ENCODE data around the gene MAGEA9. TPM values are rescaled to one million over a fixed set of nuclear protein-coding genes. Genes with fewer than 3 reads are reported as not detected.

MAGEA9 gene
- total RNA-seq, 3 donors from 2014 or later (not counting 1 experiment from before 2014, with no cell fraction given): not detected

DNA sequence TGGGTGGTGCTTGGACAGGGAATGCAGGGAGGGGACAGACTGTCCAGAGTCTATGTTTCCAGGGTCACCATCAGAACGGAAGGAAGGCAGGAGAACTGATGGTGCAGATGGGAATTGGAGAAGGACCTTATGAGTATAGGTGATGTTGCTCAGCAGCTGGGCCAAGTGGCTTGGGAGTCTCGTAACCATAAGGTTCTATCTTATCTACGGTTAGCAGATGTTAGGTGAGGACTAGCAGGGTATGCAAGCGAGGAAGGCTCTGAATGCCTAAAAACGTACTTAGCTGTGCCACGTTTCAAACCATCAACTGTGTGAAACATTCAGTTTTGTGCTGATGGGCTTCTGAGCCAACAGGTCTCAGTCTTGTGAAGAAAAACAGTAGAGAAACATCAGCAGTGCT is 22.4 kb downstream of the MAGEA9 start:
- TF ChIP-seq, protein P1, sequence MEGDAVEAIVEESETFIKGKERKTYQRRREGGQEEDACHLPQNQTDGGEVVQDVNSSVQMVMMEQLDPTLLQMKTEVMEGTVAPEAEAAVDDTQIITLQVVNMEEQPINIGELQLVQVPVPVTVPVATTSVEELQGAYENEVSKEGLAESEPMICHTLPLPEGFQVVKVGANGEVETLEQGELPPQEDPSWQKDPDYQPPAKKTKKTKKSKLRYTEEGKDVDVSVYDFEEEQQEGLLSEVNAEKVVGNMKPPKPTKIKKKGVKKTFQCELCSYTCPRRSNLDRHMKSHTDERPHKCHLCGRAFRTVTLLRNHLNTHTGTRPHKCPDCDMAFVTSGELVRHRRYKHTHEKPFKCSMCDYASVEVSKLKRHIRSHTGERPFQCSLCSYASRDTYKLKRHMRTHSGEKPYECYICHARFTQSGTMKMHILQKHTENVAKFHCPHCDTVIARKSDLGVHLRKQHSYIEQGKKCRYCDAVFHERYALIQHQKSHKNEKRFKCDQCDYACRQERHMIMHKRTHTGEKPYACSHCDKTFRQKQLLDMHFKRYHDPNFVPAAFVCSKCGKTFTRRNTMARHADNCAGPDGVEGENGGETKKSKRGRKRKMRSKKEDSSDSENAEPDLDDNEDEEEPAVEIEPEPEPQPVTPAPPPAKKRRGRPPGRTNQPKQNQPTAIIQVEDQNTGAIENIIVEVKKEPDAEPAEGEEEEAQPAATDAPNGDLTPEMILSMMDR (IDR thresholded peaks at IDR 0.05): no peak
- ATAC-seq (no peak), DNase-seq (no peak)
- Mint-ChIP-seq H3K36me3 (no peaks in the 10 kb centered on the region), H3K27ac (no peak overlapping the region), H3K4me3 (no peak overlapping the region), H3K9me3 (no peaks in the 10 kb centered on the region), H3K27me3 (ENCODE audit: low read depth in 2 of 2) (peaks cover 0 to 11% of the 10 kb centered on the region in 2 donors), H3K4me1 (peaks cover 0 to 10% of the 10 kb centered on the region in 2 donors)
- H3K27me3 ChIP-seq (ENCODE audit: control insufficient read depth, insufficient read depth, low read length): no peaks in the 10 kb centered on the region
- intact Hi-C loops (cut with micrococcal nuclease): no loop called here
- H3K4me3 ChIP-seq (ENCODE audit: low read length): no peak overlapping the region
- H3K4me1 ChIP-seq (ENCODE audit: control insufficient read depth, insufficient read depth, low read length): no peaks in the 10 kb centered on the region
- H3K9me3 ChIP-seq (ENCODE audit: control insufficient read depth, insufficient read depth, low read length): no peaks in the 10 kb centered on the region
- no peak overlapping the region for H3K27ac ChIP-seq (ENCODE audit: low read length)
- 91% methylated on average over 6 of the region's 6 CpGs for WGBS (ENCODE audit: insufficient coverage)
- H3K36me3 ChIP-seq (ENCODE audit: control insufficient read depth, insufficient read depth, low read length): no peaks in the 10 kb centered on the region

DNA sequence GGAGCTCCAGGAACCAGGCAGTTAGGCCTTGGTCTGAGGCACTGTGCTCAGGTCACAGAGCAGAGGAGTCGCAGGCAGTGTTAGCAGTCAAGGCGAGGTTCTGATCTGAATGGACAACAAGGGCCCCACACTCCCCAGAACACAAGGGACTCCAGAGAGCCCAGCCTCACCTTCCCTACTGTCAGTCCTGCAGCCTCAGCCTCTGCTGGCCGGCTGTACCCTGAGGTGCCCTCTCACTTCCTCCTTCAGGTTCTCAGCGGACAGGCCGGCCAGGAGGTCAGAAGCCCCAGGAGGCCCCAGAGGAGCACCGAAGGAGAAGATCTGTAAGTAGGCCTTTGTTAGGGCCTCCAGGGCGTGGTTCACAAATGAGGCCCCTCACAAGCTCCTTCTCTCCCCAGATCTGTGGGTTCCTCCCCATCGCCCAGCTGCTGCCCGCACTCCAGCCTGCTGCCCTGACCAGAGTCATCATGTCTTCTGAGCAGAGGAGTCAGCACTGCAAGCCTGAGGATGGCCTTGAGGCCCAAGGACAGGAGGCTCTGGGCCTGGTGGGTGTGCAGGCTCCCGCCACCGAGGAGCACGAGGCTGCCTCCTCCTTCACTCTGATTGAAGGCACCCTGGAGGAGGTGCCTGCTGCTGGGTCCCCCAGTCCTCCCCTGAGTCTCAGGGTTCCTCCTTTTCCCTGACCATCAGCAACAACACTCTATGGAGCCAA is 26.2 kb downstream of the MAGEA9 start:
- Mint-ChIP-seq H3K27me3 (ENCODE audit: low read depth in 2 of 2) (peaks cover 0 to 7% of the 10 kb centered on the region in 2 donors), H3K27ac (no peak overlapping the region), H3K4me1 (no peaks in the 10 kb centered on the region), H3K4me3 (no peak overlapping the region), H3K9me3 (no peaks in the 10 kb centered on the region), H3K36me3 (no peaks in the 10 kb centered on the region)
- H3K4me1 ChIP-seq (ENCODE audit: control insufficient read depth, insufficient read depth, low read length): no peaks in the 10 kb centered on the region
- ATAC-seq (no peak), DNase-seq (no peak)
- H3K27me3 ChIP-seq (ENCODE audit: control insufficient read depth, insufficient read depth, low read length): no peaks in the 10 kb centered on the region
- H3K4me3 ChIP-seq (ENCODE audit: low read length): no peak overlapping the region
- WGBS (ENCODE audit: insufficient coverage): 85% methylated on average over 12 of the region's 12 CpGs
- intact Hi-C loops (cut with micrococcal nuclease): no loop called here
- no peaks in the 10 kb centered on the region for H3K36me3 ChIP-seq (ENCODE audit: control insufficient read depth, insufficient read depth, low read length)
- TF ChIP-seq, protein P1 (IDR thresholded peaks at IDR 0.05): no peak
- no peak overlapping the region for H3K27ac ChIP-seq (ENCODE audit: low read length)
- no peaks in the 10 kb centered on the region for H3K9me3 ChIP-seq (ENCODE audit: control insufficient read depth, insufficient read depth, low read length)

DNA sequence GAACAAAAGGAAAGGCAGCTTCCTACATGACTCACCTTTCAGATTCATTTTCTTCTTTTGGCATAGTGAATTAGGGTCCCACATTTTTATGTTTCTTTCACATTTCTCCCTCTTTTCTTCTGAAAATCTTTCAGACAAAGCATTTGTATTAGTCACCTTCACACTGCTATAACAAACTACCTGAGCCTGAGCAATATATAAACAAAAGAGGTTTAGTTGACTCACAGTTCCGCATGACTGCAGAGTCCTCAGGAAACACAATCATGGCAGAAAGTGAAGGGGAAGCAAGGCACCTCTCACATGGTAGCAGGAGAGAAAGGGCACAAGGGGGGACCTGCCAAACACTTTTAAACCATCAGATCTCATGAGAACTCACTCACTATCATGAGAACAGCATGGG is 36.9 kb downstream of the MAGEA9 start:
- Histone ChIP-seq H3K4me3 (ENCODE audit: low read length) (no peak overlapping the region), H3K27ac (ENCODE audit: low read length) (no peak overlapping the region), H3K27me3 (ENCODE audit: control insufficient read depth, insufficient read depth, low read length) (no peaks in the 10 kb centered on the region), H3K36me3 (ENCODE audit: control insufficient read depth, insufficient read depth, low read length) (no peaks in the 10 kb centered on the region), H3K9me3 (ENCODE audit: control insufficient read depth, insufficient read depth, low read length) (no peaks in the 10 kb centered on the region), H3K4me1 (ENCODE audit: control insufficient read depth, insufficient read depth, low read length) (no peaks in the 10 kb centered on the region)
- Mint-ChIP-seq H3K36me3 (no peaks in the 10 kb centered on the region), H3K27me3 (ENCODE audit: low read depth in 2 of 2) (peaks cover 5 to 26% of the 10 kb centered on the region in 2 donors), H3K9me3 (no peaks in the 10 kb centered on the region), H3K4me3 (no peak overlapping the region), H3K4me1 (no peaks in the 10 kb centered on the region), H3K27ac (no peak overlapping the region)
- 80% methylated on average over 1 of the region's 1 CpG for WGBS (ENCODE audit: insufficient coverage)
- DNase-seq (no peak), ATAC-seq (no peak)
- TF ChIP-seq, protein P1 (IDR thresholded peaks at IDR 0.05): no peak
- intact Hi-C loops (cut with micrococcal nuclease): no loop called here

DNA sequence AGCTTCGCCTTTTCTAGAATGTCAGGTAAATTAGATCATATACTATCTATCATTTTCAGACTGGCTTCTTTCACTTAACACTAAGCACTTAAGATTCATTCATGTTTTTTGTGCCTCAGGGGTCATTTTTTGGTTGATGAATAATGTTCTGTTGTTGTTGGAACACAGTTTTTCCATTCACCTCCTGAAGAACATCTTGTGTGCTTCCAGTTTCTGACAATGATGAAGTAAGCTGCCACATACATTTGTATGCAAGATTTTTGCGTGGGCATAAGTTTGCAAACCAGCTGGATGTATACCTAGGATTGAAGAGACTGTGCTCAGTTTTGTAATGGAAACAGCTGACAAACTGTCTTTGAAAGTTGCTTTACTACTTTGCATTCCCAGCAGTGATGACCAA is 37.6 kb downstream of the MAGEA9 start:
- 100% methylated on average over 1 of the region's 2 CpGs for WGBS (ENCODE audit: insufficient coverage)
- Mint-ChIP-seq H3K27ac (no peak overlapping the region), H3K4me3 (no peak overlapping the region), H3K4me1 (no peaks in the 10 kb centered on the region), H3K27me3 (ENCODE audit: low read depth in 2 of 2) (peaks cover 3 to 27% of the 10 kb centered on the region in 2 donors), H3K36me3 (no peaks in the 10 kb centered on the region), H3K9me3 (no peaks in the 10 kb centered on the region)
- Histone ChIP-seq H3K4me3 (ENCODE audit: low read length) (no peak overlapping the region), H3K9me3 (ENCODE audit: control insufficient read depth, insufficient read depth, low read length) (no peaks in the 10 kb centered on the region), H3K4me1 (ENCODE audit: control insufficient read depth, insufficient read depth, low read length) (no peaks in the 10 kb centered on the region), H3K27ac (ENCODE audit: low read length) (no peak overlapping the region), H3K36me3 (ENCODE audit: control insufficient read depth, insufficient read depth, low read length) (no peaks in the 10 kb centered on the region), H3K27me3 (ENCODE audit: control insufficient read depth, insufficient read depth, low read length) (no peaks in the 10 kb centered on the region)
- intact Hi-C loops (cut with micrococcal nuclease): no loop called here
- ATAC-seq (no peak), DNase-seq (no peak)
- TF ChIP-seq, protein P1 (IDR thresholded peaks at IDR 0.05): no peak
